ENCODE measurements around the gene FAM185A.
"Not testable (repeated sequence)": the region's sequence is repeated elsewhere in the genome, so short reads cannot be mapped to it uniquely, and the experiment has no call there.

The FAM185A gene

GRCh38 chr7:102833343-102833742 is 84.5 kb downstream of the FAM185A start:
- no peak for DNase-seq

GRCh38 chr7:102834466-102834865 is 85.7 kb downstream of the FAM185A start:
- no peak for DNase-seq

- DNase-seq = no peak
These were observed 86.2 kb downstream of the FAM185A start for GRCh38 chr7:102834999-102835398.

- DNase-seq = no peak
These were observed 87.6 kb downstream of the FAM185A start for GRCh38 chr7:102836191-102836919.

GRCh38 chr7:102836977-102837376 is 88.2 kb downstream of the FAM185A start:
- DNase-seq = no peak

- no peak for DNase-seq
These were observed 89.0 kb downstream of the FAM185A start for GRCh38 chr7:102837802-102838201.

- DNase-seq = not testable (repeated sequence)
These were observed 89.8 kb downstream of the FAM185A start for GRCh38 chr7:102838572-102839101.

GRCh38 chr7:102840404-102840803 is 91.6 kb downstream of the FAM185A start:
- no peak for DNase-seq

GRCh38 chr7:102841290-102841689 is 92.5 kb downstream of the FAM185A start:
- DNase-seq = no peak

- DNase-seq = no peak
These were observed 93.5 kb downstream of the FAM185A start for GRCh38 chr7:102842284-102842683.

GRCh38 chr7:102843850-102844249 is 95.1 kb downstream of the FAM185A start:
- no peak for DNase-seq

GRCh38 chr7:102845346-102845745 is 96.5 kb downstream of the FAM185A start:
- DNase-seq = no peak

- no peak for DNase-seq
These were observed 100.3 kb downstream of the FAM185A start for GRCh38 chr7:102849079-102849478.

GRCh38 chr7:102849538-102849937 is 100.7 kb downstream of the FAM185A start:
- DNase-seq = no peak

- DNase-seq = no peak
These were observed 107.2 kb downstream of the FAM185A start for GRCh38 chr7:102856036-102856435.

All from NCI-H1105 treated with DMSO at 0.1 percent for 48 hours (cell line).